ENCODE results near the gene PTPN13.

The PTPN13 gene

GRCh38 chr4:86557526-86557925, 36.6 kb upstream of the PTPN13 start:
- H3K4me3 ChIP-seq (ENCODE audit: low read depth, low read length) = no peak overlapping the region
- TF ChIP-seq POLR2A (IDR thresholded peaks at IDR 0.05; ENCODE audit: extremely low read depth, insufficient read length) (no peak), MYC (IDR thresholded peaks at IDR 0.05; ENCODE audit: low read depth, low read length) (no peak), CTCF (IDR thresholded peaks at IDR 0.05; ENCODE audit: low read depth, low read length) (no peak), MAX (IDR thresholded peaks at IDR 0.05; ENCODE audit: low read depth, low read length) (no peak)
- no peak for DNase-seq (ENCODE audit: low read depth)

GRCh38 chr4:86558258-86558657, 35.9 kb upstream of the PTPN13 start:
- H3K4me3 ChIP-seq (ENCODE audit: low read depth, low read length) = no peak overlapping the region

GRCh38 chr4:86558797-86559196, 35.3 kb upstream of the PTPN13 start:
- H3K4me3 ChIP-seq (ENCODE audit: low read depth, low read length) = no peak overlapping the region
- no peak for TF ChIP-seq MAX (IDR thresholded peaks at IDR 0.05; ENCODE audit: low read depth, low read length)
- no peak for TF ChIP-seq MYC (IDR thresholded peaks at IDR 0.05; ENCODE audit: low read depth, low read length)
- no peak for TF ChIP-seq CTCF (IDR thresholded peaks at IDR 0.05; ENCODE audit: low read depth, low read length)
- TF ChIP-seq POLR2A (IDR thresholded peaks at IDR 0.05; ENCODE audit: extremely low read depth, insufficient read length) = no peak
- no peak for DNase-seq (ENCODE audit: low read depth)

More at GRCh38 chr4:86558258-86558657, 35.9 kb upstream of the PTPN13 start:
- TF ChIP-seq CTCF (IDR thresholded peaks at IDR 0.05; ENCODE audit: low read depth, low read length) = no peak
- no peak for TF ChIP-seq MAX (IDR thresholded peaks at IDR 0.05; ENCODE audit: low read depth, low read length)
- no peak for TF ChIP-seq MYC (IDR thresholded peaks at IDR 0.05; ENCODE audit: low read depth, low read length)
- TF ChIP-seq POLR2A (IDR thresholded peaks at IDR 0.05; ENCODE audit: extremely low read depth, insufficient read length) = no peak
- no peak for DNase-seq (ENCODE audit: low read depth)

GRCh38 chr4:86560447-86560846, 33.7 kb upstream of the PTPN13 start:
- DNase-seq (ENCODE audit: low read depth) = no peak
- no peak for TF ChIP-seq MAX (IDR thresholded peaks at IDR 0.05; ENCODE audit: low read depth, low read length)
- TF ChIP-seq POLR2A (IDR thresholded peaks at IDR 0.05; ENCODE audit: extremely low read depth, insufficient read length) = no peak
- no peak for TF ChIP-seq MYC (IDR thresholded peaks at IDR 0.05; ENCODE audit: low read depth, low read length)
- no peak for TF ChIP-seq CTCF (IDR thresholded peaks at IDR 0.05; ENCODE audit: low read depth, low read length)

GRCh38 chr4:86561256-86561655, 32.9 kb upstream of the PTPN13 start:
- TF ChIP-seq MYC (IDR thresholded peaks at IDR 0.05; ENCODE audit: low read depth, low read length) (no peak), POLR2A (IDR thresholded peaks at IDR 0.05; ENCODE audit: extremely low read depth, insufficient read length) (no peak), MAX (IDR thresholded peaks at IDR 0.05; ENCODE audit: low read depth, low read length) (no peak), CTCF (IDR thresholded peaks at IDR 0.05; ENCODE audit: low read depth, low read length) (no peak)
- no peak overlapping the region for H3K4me3 ChIP-seq (ENCODE audit: low read depth, low read length)
- DNase-seq (ENCODE audit: low read depth) = no peak

More at GRCh38 chr4:86560447-86560846, 33.7 kb upstream of the PTPN13 start:
- no peak overlapping the region for H3K4me3 ChIP-seq (ENCODE audit: low read depth, low read length)

- no peak for TF ChIP-seq MYC (IDR thresholded peaks at IDR 0.05; ENCODE audit: low read depth, low read length)
- TF ChIP-seq POLR2A (IDR thresholded peaks at IDR 0.05; ENCODE audit: extremely low read depth, insufficient read length) = no peak
- no peak for TF ChIP-seq MAX (IDR thresholded peaks at IDR 0.05; ENCODE audit: low read depth, low read length)
- TF ChIP-seq CTCF (IDR thresholded peaks at IDR 0.05; ENCODE audit: low read depth, low read length) = no peak
- no peak for DNase-seq (ENCODE audit: low read depth)
- H3K4me3 ChIP-seq (ENCODE audit: low read depth, low read length) = no peak overlapping the region
Observed at GRCh38 chr4:86563416-86563815, 30.7 kb upstream of the PTPN13 start.

Data from NB4 (cell line).